Ovary (tissue), 9 donors: Measurements from ENCODE around the gene CPZ. TPM values are rescaled to one million over a fixed set of nuclear protein-coding genes. Genes with fewer than 3 reads are reported as not detected.
A peak's percentile ranks its signal among the peaks of the same experiment; 100 is the strongest.

Source experiments
- DNase-seq, 5 donors: peaks; one replicate each; pipeline ENCODE4 v3.0.0-alpha.2; 2019 to 2020
- H3K27ac ChIP-seq, 2 donors: fragments of 200-600 bp; one replicate each; pipeline versions ENCODE4 v1.5.1 to v1.8.0; 2019 to 2022
- H3K27me3 ChIP-seq: fragments of 200-600 bp; one replicate; pipeline ENCODE4 v1.8.0; 2022
- H3K36me3 ChIP-seq: fragments of 200-600 bp; sonication (generic); one replicate; pipeline ENCODE4 v1.5.1; 2019
- H3K4me1 ChIP-seq: one replicate; pipeline ENCODE4 v1.8.1; 2013; ENCODE audit warnings: mild to moderate bottlenecking, moderate library complexity; ENCODE audit not compliant: insufficient read depth
- H3K4me3 ChIP-seq: fragments of 200-600 bp; sonication (generic); one replicate; pipeline ENCODE4 v1.5.1; 2017
- H3K9me3 ChIP-seq, 2 donors: fragments of 200-600 bp in 1 of 2; sonication (generic) in 1 of 2; one replicate each; pipeline versions ENCODE4 v1.5.1 to v1.8.1; 2013 to 2019; ENCODE audit warnings: mild to moderate bottlenecking in 1 of 2, moderate library complexity in 1 of 2
- CTCF ChIP-seq, 3 donors: fragments of 450-650 bp in 2 of 3; fragments of 200-600 bp in 1 of 3; IDR thresholded peaks; one replicate each; pipeline versions ENCODE4 v1.5.1 to v1.8.0; 2016 to 2022; ENCODE audit warnings: antibody characterized with exemption in 3 of 3, mild to moderate bottlenecking in 1 of 3
- EP300 ChIP-seq: sonication (generic); formaldehyde crosslinking; IDR thresholded peaks from one replicate; pipeline ENCODE4 v1.6.1; 2017; ENCODE audit warnings: antibody characterized with exemption
- POLR2A ChIP-seq: fragments of 450-650 bp; IDR thresholded peaks from one replicate; pipeline ENCODE4 v1.6.1; 2017; ENCODE audit warnings: antibody characterized with exemption, mild to moderate bottlenecking, moderate library complexity
- WGBS, 3 donors: extraction: QIAGEN DNeasy Blood & Tissue Kit in 1 of 3; methylation state at CpG; one replicate each; pipeline versions ENCODE4 v1.1.5 to v1.1.7; 2013 to 2017; 5-methylcytosine and 5-hydroxymethylcytosine counted together
- intact Hi-C, 4 donors: fragments of 100-400 bp; cut with DNase I; formaldehyde crosslinking; loops; one replicate each; pipeline versions ENCODE4 v1.11.0 to v1.15.1; 2022 to 2023
- polyA plus RNA-seq, 2 donors: library from polyadenylated mRNA; stranded (reverse); fragments of 200-250 nt in 1 of 2; fragments of 350-450 nt in 1 of 2; fragmentation: Illumina TruSeq in 1 of 2; extraction: RNeasy Lipid Tissue Mini Kit (QIAGEN cat#74804) in 1 of 2; gene quantifications; one replicate each; pipeline ENCODE4 v1.2.3, GENCODE V29; 2013 to 2014
- total RNA-seq, 7 donors: library from RNA; depleted of rRNA in 2 of 7; stranded (reverse); fragments of >200 nt in 2 of 7; fragmentation: NEBNext Ultra II Directional in 3 of 7; extraction: Animal tissue kit (Norgen Biotek cat#: 25700) in 3 of 7; gene quantifications; one replicate each; pipeline versions ENCODE4 v1.1.0 to v1.2.4, GENCODE V29; 2016 to 2023
- donor health status: DM: no; HTN: no; CAD: no; lungs with moderate emphysema.
- donor health status: DM: no; HTN: no; CAD: no.
- donor health status: Bipolar disorder and iron deficiency.
- donor health status: DM: yes; HTN: yes; CAD: no.
- donor health status: DM: no; HTN: no; CAD: no.
- donor health status: DM: yes; HTN: yes; CAD: no.

The CPZ gene
- total and polyA plus RNA-seq, 9 donors: 51.0 to 212 (median 129) TPM

GRCh38 chr4:8595237-8596087 lies 2.9 kb downstream of the CPZ start:
- no peaks in the 10 kb centered on the region for H3K27me3 ChIP-seq
- no peaks in the 10 kb centered on the region for H3K9me3 ChIP-seq
- peaks cover 35% of the 10 kb centered on the region for H3K4me1 ChIP-seq
- H3K4me3 ChIP-seq: no peak overlapping the region
- 35 to 55% (median 46%) methylated on average over 16 of the region's 16 CpGs for WGBS, 3 donors
- H3K27ac ChIP-seq: peak overlapping the region; percentile 66 to 87
- H3K36me3 ChIP-seq: no peaks in the 10 kb centered on the region
- DNase-seq: peak in 3 of 5 donors; percentile 49 to 66 (median 65)
- intact Hi-C loops: loop anchor here in 1 of 4 donors (2.0 kb wide), 1 partner anchor 125 kb away; no protein-coding TSS in a partner anchor
- no peak for TF ChIP-seq CTCF (IDR thresholded peaks at IDR 0.05)
- TF ChIP-seq EP300: no peak
- TF ChIP-seq POLR2A: no peak

DNA sequence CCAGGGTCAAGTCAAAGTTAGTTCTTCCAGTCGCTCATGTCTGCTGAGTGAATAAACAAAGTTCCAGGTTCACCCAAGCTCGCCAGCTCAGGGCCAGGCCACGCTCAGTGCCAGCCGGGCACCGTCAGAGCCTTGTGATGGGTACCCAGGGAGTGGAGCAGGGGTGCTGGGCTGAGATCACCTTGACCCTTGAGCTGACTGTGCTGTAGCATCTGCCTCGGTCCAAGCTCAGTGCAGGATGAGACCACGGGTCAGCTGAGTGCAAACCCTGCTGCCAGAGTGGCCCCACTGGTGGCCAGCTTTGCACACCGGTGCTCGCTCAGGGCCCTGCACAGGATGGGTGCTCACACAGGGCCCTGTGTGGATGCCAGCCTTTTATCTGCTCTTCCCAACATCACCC lies 4.3 kb downstream of the CPZ start:
- Histone ChIP-seq H3K27ac (peak overlapping the region in 1 of 2 donors; percentile 60), H3K4me3 (no peak overlapping the region), H3K9me3 (no peaks in the 10 kb centered on the region), H3K4me1 (peaks cover 34% of the 10 kb centered on the region), H3K27me3 (no peaks in the 10 kb centered on the region), H3K36me3 (no peaks in the 10 kb centered on the region)
- WGBS, 3 donors: 49 to 79% (median 53%) methylated on average over 7 to 9 of the region's 9 CpGs
- DNase-seq: peak in 1 of 5 donors; percentile 44
- intact Hi-C loops: loop anchor here in 1 of 4 donors (2.0 kb wide), 1 partner anchor 126 kb away; no protein-coding TSS in a partner anchor
- no peak for TF ChIP-seq POLR2A
- no peak for TF ChIP-seq CTCF (IDR thresholded peaks at IDR 0.05)
- TF ChIP-seq EP300: no peak

DNA sequence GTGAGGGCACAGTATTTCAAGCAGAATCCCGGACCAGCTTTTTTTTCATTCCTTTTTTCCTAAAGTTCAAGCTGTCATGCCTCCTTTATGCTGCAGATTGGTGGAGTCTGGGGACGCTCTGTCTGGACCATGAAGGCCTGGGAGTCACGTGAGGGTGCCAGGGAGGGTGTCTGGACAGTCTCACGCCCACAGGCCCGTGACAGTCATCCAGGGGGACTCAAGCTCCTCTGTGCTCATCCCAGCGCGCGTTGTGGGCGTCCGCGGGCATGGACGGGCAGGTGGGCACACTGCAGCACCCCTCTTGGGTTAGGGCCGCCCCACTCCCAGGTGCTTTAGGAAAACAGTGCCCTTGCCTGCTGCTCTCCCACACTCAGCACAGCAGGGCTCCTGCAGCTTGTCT lies 4.8 kb downstream of the CPZ start:
- peak overlapping the region in 1 of 2 donors; percentile 60 for H3K27ac ChIP-seq
- no peak overlapping the region for H3K4me3 ChIP-seq
- H3K36me3 ChIP-seq: no peaks in the 10 kb centered on the region
- no peak for TF ChIP-seq CTCF (IDR thresholded peaks at IDR 0.05)
- TF ChIP-seq POLR2A: no peak
- TF ChIP-seq EP300: no peak
- peak in 1 of 5 donors; percentile 44 for DNase-seq
- H3K9me3 ChIP-seq: no peaks in the 10 kb centered on the region
- H3K4me1 ChIP-seq: peaks cover 30% of the 10 kb centered on the region
- intact Hi-C loops: loop anchor here in 1 of 4 donors (2.0 kb wide), 1 partner anchor 127 kb away; no protein-coding TSS in a partner anchor
- 71 to 79% (median 77%) methylated on average over 4 to 13 of the region's 13 CpGs for WGBS, 3 donors
- no peaks in the 10 kb centered on the region for H3K27me3 ChIP-seq

DNA sequence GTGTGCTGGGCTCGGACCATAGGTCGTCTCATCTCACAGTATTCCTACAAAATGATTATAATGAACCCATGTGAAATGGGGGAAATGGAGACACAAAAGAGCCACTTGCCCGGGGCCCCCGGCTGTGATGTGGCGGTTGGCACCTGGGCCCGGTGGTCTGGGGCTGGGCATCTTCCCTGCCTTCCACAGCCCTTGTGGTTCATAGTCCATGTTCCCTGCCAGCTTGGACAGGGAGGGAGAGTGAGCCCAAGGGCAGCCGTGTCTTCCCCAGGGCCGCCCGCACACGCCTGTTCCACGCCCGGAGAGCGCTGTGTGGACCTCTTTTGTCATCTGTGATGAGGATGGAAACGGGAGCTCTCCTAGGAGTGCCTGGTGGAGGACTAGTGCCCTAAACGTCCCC lies 5.2 kb downstream of the CPZ start:
- H3K9me3 ChIP-seq: no peaks in the 10 kb centered on the region
- TF ChIP-seq CTCF (IDR thresholded peaks at IDR 0.05) (no peak), POLR2A (no peak), EP300 (no peak)
- no peak overlapping the region for H3K4me3 ChIP-seq
- no peaks in the 10 kb centered on the region for H3K36me3 ChIP-seq
- WGBS, 3 donors: 67 to 73% (median 67%) methylated on average over 15 of the region's 15 CpGs
- no peaks in the 10 kb centered on the region for H3K27me3 ChIP-seq
- intact Hi-C loops: loop anchor here in 1 of 4 donors (2.0 kb wide), 1 partner anchor 127 kb away; no protein-coding TSS in a partner anchor
- H3K4me1 ChIP-seq: peaks cover 30% of the 10 kb centered on the region
- DNase-seq: peak in 1 of 5 donors; percentile 42
- H3K27ac ChIP-seq: peak overlapping the region; percentile 7 to 60
